HepG2 (cell line): ENCODE data around the gene ZMYND8. TPM values are rescaled to one million over a fixed set of nuclear protein-coding genes. Genes with fewer than 3 reads are reported as not detected.

Experiments
- ATAC-seq: fragments of 200-7000 bp; cut with Tn5 transposase; 3 replicates; pipeline ENCODE4 v1.9.1; 2020; ENCODE audit warnings: mild to moderate bottlenecking, moderate library complexity
- BruUV-seq: library from RNA; stranded (reverse); fragments of 400-500 nt; replicated peaks from 2 replicates; lab custom pipeline; 2021; lab: Mats Ljungman, UMichigan
- CTCF ChIA-PET: fragments of 300-600 bp; formaldehyde crosslinking; extraction: SDS; loops from one replicate; lab custom pipeline; 2021; ENCODE audit warnings: low total read pairs, inconsistent platforms, low intra/inter-chr PET ratio; lab: Yijun Ruan, JAX
- POLR2A ChIA-PET: fragments of 350-600 bp; sonication (Branson Sonifier 250); formaldehyde crosslinking; loops from one replicate; lab custom pipeline; 2020; ENCODE audit warnings: antibody characterized with exemption, inconsistent platforms; lab: Yijun Ruan, JAX
- DNase-seq: peaks from one replicate; pipeline ENCODE4 v3.0.0-alpha.2; 2015; ENCODE audit warnings: low spot score
- FAIRE-seq: peaks from 3 replicates; lab custom pipeline; 2011; peaks lifted over from hg19 to GRCh38; lab: Jason Lieb, UNC
- H2AFZ ChIP-seq: one replicate; pipeline ENCODE4 v1.6.1; 2011; ENCODE audit warnings: low read length, inconsistent platforms
- H3K27ac ChIP-seq: fragments of 300-600 bp; 3 replicates; pipeline ENCODE4 v1.8.0; 2011; ENCODE audit warnings: mixed run types, mild to moderate bottlenecking, mixed read lengths, low read length, inconsistent platforms; ENCODE audit not compliant: insufficient read depth; ENCODE audit errors: extremely low read length
- H3K27me3 ChIP-seq, 2 experiments: fragments of 200-600 bp in 1 of 2; 2 replicates in 1 of 2; 3 replicates in 1 of 2; pipeline versions ENCODE4 v1.6.0 to v1.8.0; 2011; ENCODE audit warnings: low read length in 2 of 2, mild to moderate bottlenecking in 2 of 2, moderate library complexity in 2 of 2, inconsistent platforms in 1 of 2; ENCODE audit not compliant: insufficient read depth in 2 of 2, control insufficient read depth in 1 of 2
- H3K36me3 ChIP-seq, 2 experiments: fragments of 200-600 bp in 1 of 2; replicated peaks in 1 of 2; 2 replicates in 1 of 2; 3 replicates in 1 of 2; pipeline versions ENCODE4 v1.5.1 to v1.8.0; 2011; ENCODE audit warnings: low read length in 2 of 2, inconsistent platforms in 1 of 2; ENCODE audit not compliant: insufficient read depth in 2 of 2, control insufficient read depth in 1 of 2
- H3K4me1 ChIP-seq: 2 replicates; pipeline ENCODE4 v1.5.1; 2012; ENCODE audit warnings: low read length, inconsistent platforms; ENCODE audit not compliant: insufficient read depth
- H3K4me2 ChIP-seq: 2 replicates; pipeline ENCODE4 v1.6.0; 2011; ENCODE audit warnings: low read depth, low read length, inconsistent platforms
- H3K4me3 ChIP-seq, 3 experiments: fragments of 200-600 bp in 1 of 3; sonication (generic), shearing (Covaris generic) in 1 of 3; replicated peaks in 1 of 3; 2 replicates each; pipeline ENCODE4 v1.5.1; 2011 to 2016; ENCODE audit warnings: low read length in 3 of 3, inconsistent platforms in 2 of 3, low read depth in 2 of 3, mild to moderate bottlenecking in 2 of 3, control low read depth in 1 of 3, mixed read lengths in 1 of 3; ENCODE audit not compliant: insufficient read depth in 1 of 3
- H3K79me2 ChIP-seq: one replicate; pipeline ENCODE4 v1.6.1; 2011; ENCODE audit warnings: low read length, inconsistent platforms; ENCODE audit not compliant: insufficient read depth
- H3K9ac ChIP-seq: 2 replicates; pipeline ENCODE4 v1.6.0; 2011; ENCODE audit warnings: mild to moderate bottlenecking, low read depth, low read length, inconsistent platforms; ENCODE audit not compliant: insufficient read depth
- H3K9me3 ChIP-seq: 2 replicates; pipeline ENCODE4 v1.5.1; 2012; ENCODE audit warnings: mild to moderate bottlenecking, low read length
- H4K20me1 ChIP-seq: 2 replicates; pipeline ENCODE4 v1.6.0; 2011; ENCODE audit warnings: inconsistent platforms, mild to moderate bottlenecking, low read length, moderate library complexity; ENCODE audit not compliant: insufficient read depth
- FOSL2 ChIP-seq: sonication (generic); formaldehyde crosslinking; IDR thresholded peaks from 2 replicates; pipeline ENCODE4 v1.4.0; 2020; ENCODE audit warnings: missing genetic modification reagents
- FOXK1 ChIP-seq: sonication (generic); formaldehyde crosslinking; IDR thresholded peaks from 2 replicates; pipeline ENCODE4 v1.4.0; 2020; ENCODE audit warnings: low read depth, missing genetic modification reagents, borderline replicate concordance
- KLF13 ChIP-seq: sonication (generic); formaldehyde crosslinking; IDR thresholded peaks from 2 replicates; pipeline ENCODE4 v1.4.0; 2020; ENCODE audit warnings: mild to moderate bottlenecking, missing genetic modification reagents
- KLF16 ChIP-seq, 2 experiments: sonication (generic) in 1 of 2; formaldehyde crosslinking in 1 of 2; IDR thresholded peaks; 2 replicates each; pipeline versions ENCODE4 v1.6.1 to v1.8.0; 2016 to 2023; ENCODE audit warnings: missing genetic modification reagents in 2 of 2, missing compliant biosample characterization in 1 of 2
- MAFK ChIP-seq, 2 experiments: IDR thresholded peaks in 1 of 2; conservative IDR thresholded peaks in 1 of 2; 2 replicates each; pipeline ENCODE4 v1.6.1; 2011; ENCODE audit warnings: improper control_type of control experiment in 2 of 2, low read length in 2 of 2
- PAXIP1 ChIP-seq: sonication (generic); formaldehyde crosslinking; conservative IDR thresholded peaks from 2 replicates; pipeline ENCODE4 v1.4.0; 2020; ENCODE audit warnings: mild to moderate bottlenecking, missing genetic modification reagents, moderate library complexity
- RAD51 ChIP-seq: fragments of 450-650 bp; IDR thresholded peaks from 2 replicates; pipeline ENCODE4 v1.6.1; 2016; ENCODE audit warnings: borderline replicate concordance
- SSRP1 ChIP-seq: IDR thresholded peaks from 2 replicates; pipeline ENCODE4 v1.6.1; 2016; ENCODE audit warnings: control low read depth
- ZEB1 ChIP-seq: IDR thresholded peaks from 2 replicates; pipeline ENCODE4 v1.6.1; 2012; ENCODE audit warnings: mild to moderate bottlenecking, low read depth, inconsistent platforms; ENCODE audit not compliant: insufficient replicate concordance
- ZFP62 ChIP-seq: sonication (generic); formaldehyde crosslinking; IDR thresholded peaks from 2 replicates; pipeline ENCODE4 v1.4.0; 2020; ENCODE audit warnings: missing genetic modification reagents
- ZNF652 ChIP-seq: IDR thresholded peaks from 2 replicates; pipeline ENCODE4 v1.6.1; 2016; ENCODE audit warnings: low read depth, borderline replicate concordance
- ZNF773 ChIP-seq: sonication (generic); formaldehyde crosslinking; IDR thresholded peaks from 2 replicates; pipeline ENCODE4 v1.4.0; 2020; ENCODE audit warnings: missing genetic modification reagents, borderline replicate concordance
- ZNF850 ChIP-seq: sonication (generic); formaldehyde crosslinking; conservative IDR thresholded peaks from 2 replicates; pipeline ENCODE4 v1.9.0; 2021; ENCODE audit warnings: mild to moderate bottlenecking, missing genetic modification reagents
- WGBS: methylation state at CpG from one replicate; pipeline ENCODE4 v1.1.6; 2017; ENCODE audit warnings: low lambda C conversion rate; 5-methylcytosine and 5-hydroxymethylcytosine counted together
- in situ Hi-C: cut with HindIII; loops from 2 replicates; pipeline ENCODE4 v1.10.0; 2017; ENCODE audit warnings: low pct_unique_long_range_greater_than_20kb; ENCODE audit not compliant: extremely low pct_ligation_motif_present
- intact Hi-C: fragments of 100-400 bp; cut with micrococcal nuclease; formaldehyde crosslinking; loops from one replicate; pipeline ENCODE4 v1.10.0; 2022; ENCODE audit not compliant: unreplicated experiment
- polyA plus RNA-seq, 8 experiments: library from polyadenylated mRNA; depleted of rRNA in 3 of 8; stranded (reverse) in 7 of 8; unstranded in 1 of 8; fragments of >200 nt; fragmentation: Illumina TruSeq in 4 of 8; extraction: Trizol in 4 of 8; gene quantifications; 2 replicates each; pipeline versions ENCODE4 v1.2.1 to v1.2.3, GENCODE V29; 2011 to 2016; ENCODE audit warnings: low read depth in 4 of 8, missing spikeins in 1 of 8, mixed read lengths in 1 of 8; ENCODE audit not compliant: insufficient read depth in 1 of 8
- total RNA-seq, 5 experiments: library from RNA; depleted of rRNA; stranded (reverse); fragments of >200 nt; fragmentation: Illumina TruSeq; extraction: Trizol; gene quantifications; 2 replicates each; pipeline ENCODE4 v1.2.3, GENCODE V29; 2016; ENCODE audit warnings: low read depth in 1 of 5
- TF ChIP-seq, protein P1 (sequence below): sonication (generic); formaldehyde crosslinking; IDR thresholded peaks from 2 replicates; pipeline ENCODE4 v1.8.1; 2023; ENCODE audit warnings: mild to moderate bottlenecking, missing genetic modification reagents
- TF ChIP-seq, protein P2 (sequence below): sonication (generic); formaldehyde crosslinking; IDR thresholded peaks from 2 replicates; pipeline ENCODE4 v1.9.0; 2021; ENCODE audit warnings: mild to moderate bottlenecking, missing genetic modification reagents

The ZMYND8 gene
- total and polyA plus RNA-seq, 2 of the 13 experiments (the other 11 are each of a cell fraction or from before 2014, with no cell fraction given), result 53.9 to 84.7 TPM

DNA sequence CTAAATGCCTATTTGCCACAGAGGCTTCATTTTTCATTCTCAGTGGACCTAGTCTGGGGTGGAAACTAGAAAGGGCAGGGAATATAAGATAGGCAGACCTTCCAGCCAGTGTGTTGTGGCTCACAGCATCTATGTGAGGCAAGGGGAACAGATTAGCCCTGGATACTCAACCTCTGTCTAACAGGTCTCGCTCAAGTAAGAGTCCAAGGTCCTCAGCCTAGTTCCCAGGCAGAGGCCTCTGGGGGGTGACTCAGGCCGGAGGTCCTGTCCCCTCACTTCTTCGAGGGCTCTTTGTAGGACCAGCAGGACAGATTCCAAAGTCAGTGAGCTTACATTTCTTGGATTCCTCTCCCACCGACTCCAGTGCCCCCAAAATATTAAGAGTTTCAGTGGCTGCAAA lies 106.6 kb downstream of the ZMYND8 start:
- 46% methylated on average over 4 of the region's 4 CpGs for WGBS
- CTCF ChIA-PET, result no interaction called here
- H3K79me2 ChIP-seq, result peaks cover 18% of the 10 kb centered on the region
- no peak for TF ChIP-seq ZNF850 (CRISPR knock-in tag)
- no peak for TF ChIP-seq ZNF773 (CRISPR knock-in tag)
- TF ChIP-seq MAFK (conservative IDR thresholded peaks at IDR 0.05 in 1 of 2, IDR thresholded peaks at IDR 0.05 in 1 of 2; ENCODE audit: low read length in 2 of 2), result peak in 1 of 2 experiments; percentile 19; a peak in 1 of 4 replicates
- TF ChIP-seq PAXIP1, result no peak
- TF ChIP-seq KLF16 (CRISPR knock-in tag; IDR thresholded peaks at IDR 0.05), result no peak
- peak; percentile 40 for TF ChIP-seq ZEB1
- TF ChIP-seq RAD51, result no peak
- TF ChIP-seq FOXK1 (CRISPR knock-in tag), result no peak
- no peak for TF ChIP-seq KLF13 (CRISPR knock-in tag)
- TF ChIP-seq SSRP1, result 0 out of 2 replicates have a peak, but pooled peaks have one; percentile 0
- TF ChIP-seq, protein P1, sequence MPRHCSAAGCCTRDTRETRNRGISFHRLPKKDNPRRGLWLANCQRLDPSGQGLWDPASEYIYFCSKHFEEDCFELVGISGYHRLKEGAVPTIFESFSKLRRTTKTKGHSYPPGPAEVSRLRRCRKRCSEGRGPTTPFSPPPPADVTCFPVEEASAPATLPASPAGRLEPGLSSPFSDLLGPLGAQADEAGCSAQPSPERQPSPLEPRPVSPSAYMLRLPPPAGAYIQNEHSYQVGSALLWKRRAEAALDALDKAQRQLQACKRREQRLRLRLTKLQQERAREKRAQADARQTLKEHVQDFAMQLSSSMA (CRISPR knock-in tag), result no peak
- TF ChIP-seq FOSL2, result peak; percentile 40; the same call in 1 of the 2 replicates
- TF ChIP-seq, protein P2, sequence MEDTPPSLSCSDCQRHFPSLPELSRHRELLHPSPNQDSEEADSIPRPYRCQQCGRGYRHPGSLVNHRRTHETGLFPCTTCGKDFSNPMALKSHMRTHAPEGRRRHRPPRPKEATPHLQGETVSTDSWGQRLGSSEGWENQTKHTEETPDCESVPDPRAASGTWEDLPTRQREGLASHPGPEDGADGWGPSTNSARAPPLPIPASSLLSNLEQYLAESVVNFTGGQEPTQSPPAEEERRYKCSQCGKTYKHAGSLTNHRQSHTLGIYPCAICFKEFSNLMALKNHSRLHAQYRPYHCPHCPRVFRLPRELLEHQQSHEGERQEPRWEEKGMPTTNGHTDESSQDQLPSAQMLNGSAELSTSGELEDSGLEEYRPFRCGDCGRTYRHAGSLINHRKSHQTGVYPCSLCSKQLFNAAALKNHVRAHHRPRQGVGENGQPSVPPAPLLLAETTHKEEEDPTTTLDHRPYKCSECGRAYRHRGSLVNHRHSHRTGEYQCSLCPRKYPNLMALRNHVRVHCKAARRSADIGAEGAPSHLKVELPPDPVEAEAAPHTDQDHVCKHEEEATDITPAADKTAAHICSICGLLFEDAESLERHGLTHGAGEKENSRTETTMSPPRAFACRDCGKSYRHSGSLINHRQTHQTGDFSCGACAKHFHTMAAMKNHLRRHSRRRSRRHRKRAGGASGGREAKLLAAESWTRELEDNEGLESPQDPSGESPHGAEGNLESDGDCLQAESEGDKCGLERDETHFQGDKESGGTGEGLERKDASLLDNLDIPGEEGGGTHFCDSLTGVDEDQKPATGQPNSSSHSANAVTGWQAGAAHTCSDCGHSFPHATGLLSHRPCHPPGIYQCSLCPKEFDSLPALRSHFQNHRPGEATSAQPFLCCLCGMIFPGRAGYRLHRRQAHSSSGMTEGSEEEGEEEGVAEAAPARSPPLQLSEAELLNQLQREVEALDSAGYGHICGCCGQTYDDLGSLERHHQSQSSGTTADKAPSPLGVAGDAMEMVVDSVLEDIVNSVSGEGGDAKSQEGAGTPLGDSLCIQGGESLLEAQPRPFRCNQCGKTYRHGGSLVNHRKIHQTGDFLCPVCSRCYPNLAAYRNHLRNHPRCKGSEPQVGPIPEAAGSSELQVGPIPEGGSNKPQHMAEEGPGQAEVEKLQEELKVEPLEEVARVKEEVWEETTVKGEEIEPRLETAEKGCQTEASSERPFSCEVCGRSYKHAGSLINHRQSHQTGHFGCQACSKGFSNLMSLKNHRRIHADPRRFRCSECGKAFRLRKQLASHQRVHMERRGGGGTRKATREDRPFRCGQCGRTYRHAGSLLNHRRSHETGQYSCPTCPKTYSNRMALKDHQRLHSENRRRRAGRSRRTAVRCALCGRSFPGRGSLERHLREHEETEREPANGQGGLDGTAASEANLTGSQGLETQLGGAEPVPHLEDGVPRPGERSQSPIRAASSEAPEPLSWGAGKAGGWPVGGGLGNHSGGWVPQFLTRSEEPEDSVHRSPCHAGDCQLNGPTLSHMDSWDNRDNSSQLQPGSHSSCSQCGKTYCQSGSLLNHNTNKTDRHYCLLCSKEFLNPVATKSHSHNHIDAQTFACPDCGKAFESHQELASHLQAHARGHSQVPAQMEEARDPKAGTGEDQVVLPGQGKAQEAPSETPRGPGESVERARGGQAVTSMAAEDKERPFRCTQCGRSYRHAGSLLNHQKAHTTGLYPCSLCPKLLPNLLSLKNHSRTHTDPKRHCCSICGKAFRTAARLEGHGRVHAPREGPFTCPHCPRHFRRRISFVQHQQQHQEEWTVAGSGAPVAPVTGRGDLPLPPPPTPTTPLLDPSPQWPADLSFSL (CRISPR knock-in tag), result no peak
- no peak for TF ChIP-seq ZNF652 (CRISPR knock-in tag)
- no peak for TF ChIP-seq ZFP62 (CRISPR knock-in tag)

More for the DNA sequence above, 106.6 kb downstream of the ZMYND8 start:
- Histone ChIP-seq H3K4me1 (peaks cover 36% of the 10 kb centered on the region), H3K36me3 (peaks cover 64 to 95% of the 10 kb centered on the region in 2 experiments), H3K27me3 (no peaks in the 10 kb centered on the region), H3K9ac (no peak overlapping the region), H2AFZ (no peak overlapping the region), H3K4me2 (0 out of 2 replicates have a peak overlapping the region, but pooled peaks have one; percentile 4), H3K9me3 (no peaks in the 10 kb centered on the region), H3K27ac (peak overlapping the region; percentile 30), H3K4me3 (no peak overlapping the region), H4K20me1 (peaks cover 50% of the 10 kb centered on the region)
- no TSS peak for BruUV-seq
- FAIRE-seq (peak; percentile 57), ATAC-seq (peak; percentile 77), DNase-seq (peak; percentile 51)
- POLR2A ChIA-PET, result interaction anchor here (0.5 to 1.9 kb wide), 3 partner anchors 16 to 265 kb away, joined by 3 to 4 read pairs (median 3); no protein-coding TSS in a partner anchor
- in situ Hi-C loops (no loop called here), intact Hi-C loops (loop anchor here (5.0 kb wide), 1 partner anchor 33 kb away; no protein-coding TSS in a partner anchor)
